Liver (tissue), 3 donors: ENCODE data around the gene BRICD5.

Source experiments
- ATF3 ChIP-seq: IDR thresholded peaks from 2 replicates; pipeline ENCODE4 v1.6.1; 2016; ENCODE audit warnings: antibody characterized with exemption
- CTCF ChIP-seq: fragments of 150-350 bp; IDR thresholded peaks from 2 replicates; pipeline ENCODE4 v1.5.1; 2017; ENCODE audit warnings: improper control_type of control experiment, low read depth, low read length; ENCODE audit not compliant: missing input control
- EGR1 ChIP-seq, 2 donors: IDR thresholded peaks; 2 replicates each; pipeline ENCODE4 v1.6.1; 2016 to 2018; ENCODE audit warnings: antibody characterized with exemption in 2 of 2, low read depth in 2 of 2
- FOXA1 ChIP-seq: IDR thresholded peaks from 2 replicates; pipeline ENCODE4 v1.6.1; 2016; ENCODE audit warnings: antibody characterized with exemption
- FOXA2 ChIP-seq: IDR thresholded peaks from 2 replicates; pipeline ENCODE4 v1.6.1; 2016; ENCODE audit warnings: antibody characterized with exemption
- GABPA ChIP-seq, 2 donors: IDR thresholded peaks in 1 of 2; conservative IDR thresholded peaks in 1 of 2; 2 replicates each; pipeline ENCODE4 v1.6.1; 2016; ENCODE audit warnings: antibody characterized with exemption in 2 of 2, mild to moderate bottlenecking in 1 of 2, moderate library complexity in 1 of 2
- HNF4A ChIP-seq, 2 donors: conservative IDR thresholded peaks; 2 replicates each; pipeline ENCODE4 v1.6.1; 2016; ENCODE audit warnings: antibody characterized with exemption in 2 of 2, mild to moderate bottlenecking in 2 of 2
- MAX ChIP-seq: IDR thresholded peaks from 2 replicates; pipeline ENCODE4 v1.6.1; 2016; ENCODE audit warnings: antibody characterized with exemption
- NR2F2 ChIP-seq: IDR thresholded peaks from 2 replicates; pipeline ENCODE4 v1.6.1; 2016; ENCODE audit warnings: antibody characterized with exemption
- RAD21 ChIP-seq, 2 donors: IDR thresholded peaks; 2 replicates each; pipeline ENCODE4 v1.6.1; 2016; ENCODE audit warnings: antibody characterized with exemption in 2 of 2, mild to moderate bottlenecking in 2 of 2
- REST ChIP-seq: IDR thresholded peaks from 2 replicates; pipeline ENCODE4 v1.6.1; 2016; ENCODE audit warnings: antibody characterized with exemption, mild to moderate bottlenecking
- RXRA ChIP-seq, 2 donors: IDR thresholded peaks; 2 replicates each; pipeline ENCODE4 v1.6.1; 2017 to 2018; ENCODE audit warnings: antibody characterized with exemption in 2 of 2, mild to moderate bottlenecking in 1 of 2
- TAF1 ChIP-seq: conservative IDR thresholded peaks from 2 replicates; pipeline ENCODE4 v1.6.1; 2016; ENCODE audit warnings: antibody characterized with exemption, mild to moderate bottlenecking
- donor health status: healthy.
- donor health status: healthy.

- TF ChIP-seq CTCF (no peak), RAD21 (IDR thresholded peaks at IDR 0.05) (no peak), GABPA (IDR thresholded peaks at IDR 0.05 in 1 of 2, conservative IDR thresholded peaks at IDR 0.05 in 1 of 2) (no peak), RXRA (IDR thresholded peaks at IDR 0.05) (no peak), TAF1 (no peak), NR2F2 (no peak), REST (no peak), ATF3 (no peak), EGR1 (IDR thresholded peaks at IDR 0.05; ENCODE audit: low read depth in 2 of 2) (no peak), FOXA1 (no peak), HNF4A (conservative IDR thresholded peaks at IDR 0.05) (no peak), FOXA2 (no peak), MAX (no peak)
Measured at GRCh38 chr16:2179576-2179975, 31.1 kb downstream of the BRICD5 start.
